ENCODE data around the gene EYS. TPM values are rescaled to one million over a fixed set of nuclear protein-coding genes. Genes with fewer than 3 reads are reported as not detected.

The EYS gene
- polyA plus RNA-seq, 1 of the 3 experiments (the other 2 are of a cell fraction) = 0.05 TPM

GRCh38 chr6:65610746-65611145 lies 96.3 kb downstream of the EYS start:
- TF ChIP-seq RAD21 (IDR thresholded peaks at IDR 0.05; ENCODE audit: low read length) (no peak), ELF1 (IDR thresholded peaks at IDR 0.05) (no peak), NFIC (IDR thresholded peaks at IDR 0.05; ENCODE audit: borderline replicate concordance) (no peak), MEF2A (IDR thresholded peaks at IDR 0.05; ENCODE audit: borderline replicate concordance, low read depth) (no peak), FOXM1 (IDR thresholded peaks at IDR 0.05; ENCODE audit: low read depth) (no peak), GABPA (IDR thresholded peaks at IDR 0.05; ENCODE audit: low read depth) (no peak)
- CTCF ChIA-PET = no interaction called here
- H3K27me3 ChIP-seq (ENCODE audit: insufficient read depth) = no peaks in the 10 kb centered on the region
- DNase-seq = no peak
- no peaks in the 10 kb centered on the region for H3K36me3 ChIP-seq (replicated peaks in 1 of 2; ENCODE audit: control insufficient read depth in 1 of 2, insufficient read depth in 2 of 2, low read length in 1 of 2)
- POLR2A ChIA-PET = no interaction called here
- no peak overlapping the region for H3K9ac ChIP-seq
- no peaks in the 10 kb centered on the region for H3F3A ChIP-seq (replicated peaks; ENCODE audit: insufficient read depth)
- H3K4me1 ChIP-seq (ENCODE audit: control insufficient read depth in 1 of 2, insufficient read depth in 2 of 2, low read depth in 1 of 2, low read length in 1 of 2) = no peaks in the 10 kb centered on the region
- 34% methylated on average over 2 of the region's 2 CpGs for WGBS (ENCODE audit: low lambda C conversion rate)
- no peak overlapping the region for H3K4me2 ChIP-seq
- H3K9me3 ChIP-seq = no peaks in the 10 kb centered on the region
- H4K20me1 ChIP-seq (ENCODE audit: insufficient read depth) = no peaks in the 10 kb centered on the region
- H3K27ac ChIP-seq (ENCODE audit: low read depth in 2 of 2, low read length in 1 of 2) = no peak overlapping the region
- H3K79me2 ChIP-seq (ENCODE audit: insufficient read depth) = no peaks in the 10 kb centered on the region
- no peak overlapping the region for H3K4me3 ChIP-seq (ENCODE audit: low read depth in 2 of 2, low read length in 1 of 2)
- H2AFZ ChIP-seq (ENCODE audit: low read depth) = no peak overlapping the region
- H3K9me2 ChIP-seq = no peaks in the 10 kb centered on the region

- Histone ChIP-seq H3K9me2 (no peaks in the 10 kb centered on the region), H3K4me3 (ENCODE audit: low read depth in 2 of 2, low read length in 1 of 2) (no peak overlapping the region), H3K36me3 (replicated peaks in 1 of 2; ENCODE audit: control insufficient read depth in 1 of 2, insufficient read depth in 2 of 2, low read length in 1 of 2) (no peaks in the 10 kb centered on the region), H4K20me1 (ENCODE audit: insufficient read depth) (no peaks in the 10 kb centered on the region), H3K27me3 (ENCODE audit: insufficient read depth) (no peaks in the 10 kb centered on the region), H3K4me2 (no peak overlapping the region), H3K9me3 (no peaks in the 10 kb centered on the region), H2AFZ (ENCODE audit: low read depth) (no peak overlapping the region), H3K9ac (no peak overlapping the region), H3F3A (replicated peaks; ENCODE audit: insufficient read depth) (no peaks in the 10 kb centered on the region), H3K4me1 (ENCODE audit: control insufficient read depth in 1 of 2, insufficient read depth in 2 of 2, low read depth in 1 of 2, low read length in 1 of 2) (no peaks in the 10 kb centered on the region), H3K27ac (ENCODE audit: low read depth in 2 of 2, low read length in 1 of 2) (no peak overlapping the region), H3K79me2 (ENCODE audit: insufficient read depth) (no peaks in the 10 kb centered on the region)
- TF ChIP-seq SIN3A (IDR thresholded peaks at IDR 0.05; ENCODE audit: borderline replicate concordance, low read depth, low read length) (no peak), EZH2phosphoT487 (IDR thresholded peaks at IDR 0.05; ENCODE audit: borderline replicate concordance, low read depth) (no peak), RFX5 (IDR thresholded peaks at IDR 0.05; ENCODE audit: low read length) (no peak), SMC3 (IDR thresholded peaks at IDR 0.05; ENCODE audit: low read depth, low read length) (no peak), EP300 (IDR thresholded peaks at IDR 0.05; ENCODE audit: borderline replicate concordance in 1 of 2, low read depth in 1 of 2, low read length in 1 of 2) (no peak), GABPA (IDR thresholded peaks at IDR 0.05; ENCODE audit: low read depth) (no peak), MXI1 (IDR thresholded peaks at IDR 0.05; ENCODE audit: low read depth, low read length) (no peak), TAF1 (IDR thresholded peaks at IDR 0.05; ENCODE audit: borderline replicate concordance, low read depth, low read length) (no peak), MAX (IDR thresholded peaks at IDR 0.05; ENCODE audit: low read depth) (no peak)
- 61% methylated on average over 4 of the region's 4 CpGs for WGBS (ENCODE audit: low lambda C conversion rate)
- CTCF ChIA-PET = no interaction called here
- POLR2A ChIA-PET = no interaction called here
- no peak for DNase-seq
Observed at GRCh38 chr6:65595540-65595939, 111.5 kb downstream of the EYS start.

- Histone ChIP-seq H3K9me3 (no peaks in the 10 kb centered on the region), H3K27me3 (ENCODE audit: insufficient read depth) (no peaks in the 10 kb centered on the region), H3K79me2 (ENCODE audit: insufficient read depth) (no peaks in the 10 kb centered on the region), H3K4me3 (ENCODE audit: low read depth in 2 of 2, low read length in 1 of 2) (no peak overlapping the region), H3K9me2 (no peaks in the 10 kb centered on the region), H3K36me3 (replicated peaks in 1 of 2; ENCODE audit: control insufficient read depth in 1 of 2, insufficient read depth in 2 of 2, low read length in 1 of 2) (no peaks in the 10 kb centered on the region), H3F3A (replicated peaks; ENCODE audit: insufficient read depth) (no peaks in the 10 kb centered on the region), H3K27ac (ENCODE audit: low read depth in 2 of 2, low read length in 1 of 2) (no peak overlapping the region), H4K20me1 (ENCODE audit: insufficient read depth) (no peaks in the 10 kb centered on the region), H3K4me2 (no peak overlapping the region), H2AFZ (ENCODE audit: low read depth) (no peak overlapping the region), H3K4me1 (ENCODE audit: control insufficient read depth in 1 of 2, insufficient read depth in 2 of 2, low read depth in 1 of 2, low read length in 1 of 2) (no peaks in the 10 kb centered on the region), H3K9ac (no peak overlapping the region)
- no peak for DNase-seq
- TF ChIP-seq REST (IDR thresholded peaks at IDR 0.05; ENCODE audit: low read depth, low read length) (no peak), MAX (IDR thresholded peaks at IDR 0.05; ENCODE audit: low read depth) (no peak), CTCF (IDR thresholded peaks at IDR 0.05) (no peak), TEAD4 (IDR thresholded peaks at IDR 0.05; ENCODE audit: borderline replicate concordance, insufficient read depth) (no peak), SIN3A (IDR thresholded peaks at IDR 0.05; ENCODE audit: borderline replicate concordance, low read depth, low read length) (no peak)
- POLR2A ChIA-PET = no interaction called here
- 4% methylated on average over 1 of the region's 1 CpG for WGBS (ENCODE audit: low lambda C conversion rate)
- CTCF ChIA-PET = interaction anchor here (0.5 kb wide), 1 partner anchor 941 kb away, joined by 3 read pairs; no protein-coding TSS in a partner anchor
Observed at GRCh38 chr6:65570340-65570739, 136.7 kb downstream of the EYS start.

Measured in SK-N-SH (cell line).